ENCODE measurements around the gene BORA. TPM values are rescaled to one million over a fixed set of nuclear protein-coding genes. Genes with fewer than 3 reads are reported as not detected.
A peak's percentile ranks its signal among the peaks of the same experiment; 100 is the strongest.

Gene BORA
- total RNA-seq: 1 to 10 TPM; 1.3 to 1.9 TPM

DNA sequence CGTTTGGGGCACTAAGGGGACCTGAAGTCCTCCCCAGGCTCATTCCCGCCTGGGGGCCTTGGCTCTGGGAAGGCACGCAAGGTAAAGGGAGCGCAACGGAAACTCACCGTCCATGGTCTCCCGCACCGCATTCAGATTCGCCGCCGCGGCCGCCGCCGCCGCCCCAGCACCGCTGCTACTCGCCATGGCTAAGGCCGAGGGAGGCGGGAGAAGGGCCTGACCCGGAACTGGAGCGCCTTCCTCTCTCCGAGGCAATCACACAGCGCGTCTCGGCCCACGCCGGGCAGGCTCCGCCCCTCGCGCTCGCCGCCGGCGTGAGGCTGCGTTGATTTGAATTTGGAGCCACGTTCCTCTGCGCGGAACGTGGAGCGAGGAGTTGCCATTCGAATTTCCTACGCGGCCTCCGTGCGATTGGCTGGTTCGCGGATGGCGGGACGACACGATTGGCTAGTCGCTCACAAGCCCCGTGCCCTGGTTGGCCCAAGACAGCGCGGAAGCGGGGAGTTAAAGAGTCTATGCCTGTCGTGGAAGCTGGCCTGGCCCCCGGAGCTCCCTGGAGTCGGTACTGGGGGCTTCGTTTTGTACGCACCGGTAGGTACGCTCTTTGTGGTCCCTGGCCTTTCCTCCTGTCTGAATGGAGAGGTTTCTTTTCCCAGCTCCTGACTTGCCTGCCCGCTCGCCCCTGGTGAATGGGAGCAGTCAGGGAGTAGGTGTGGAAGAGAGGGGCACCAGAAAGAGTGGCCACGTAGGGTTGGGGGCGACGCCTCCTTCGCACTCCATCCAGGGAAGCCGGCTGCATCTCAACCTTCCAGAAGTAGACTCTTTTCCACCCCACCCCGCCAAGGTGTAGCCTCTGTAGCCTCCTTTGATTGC, at the start of gene BORA, which contains the start of gene MZT1:
Gene BORA, plus strand, starts transcription at position 507 of the 873 bp plus-strand sequence. CDS start 1,018 bp downstream, outside the sequence.
Gene MZT1, minus strand, starts transcription at position 213 of the 873 bp plus-strand sequence. Its CDS starts 27 bp downstream, at position 186.
- Histone ChIP-seq H3K9me3 (no peaks in the 10 kb centered on the region), H3K36me3 (no peaks in the 10 kb centered on the region), H3K4me1 (peaks cover 0 to 14% of the 10 kb centered on the region in 2 donors), H3K27ac (peak within 1 kb of the TSS; percentile 23 to 72), H3K4me3 (peak within 1 kb of the TSS; percentile 62 to 96), H3K27me3 (no peaks in the 10 kb centered on the region)
- TF ChIP-seq, protein P1, sequence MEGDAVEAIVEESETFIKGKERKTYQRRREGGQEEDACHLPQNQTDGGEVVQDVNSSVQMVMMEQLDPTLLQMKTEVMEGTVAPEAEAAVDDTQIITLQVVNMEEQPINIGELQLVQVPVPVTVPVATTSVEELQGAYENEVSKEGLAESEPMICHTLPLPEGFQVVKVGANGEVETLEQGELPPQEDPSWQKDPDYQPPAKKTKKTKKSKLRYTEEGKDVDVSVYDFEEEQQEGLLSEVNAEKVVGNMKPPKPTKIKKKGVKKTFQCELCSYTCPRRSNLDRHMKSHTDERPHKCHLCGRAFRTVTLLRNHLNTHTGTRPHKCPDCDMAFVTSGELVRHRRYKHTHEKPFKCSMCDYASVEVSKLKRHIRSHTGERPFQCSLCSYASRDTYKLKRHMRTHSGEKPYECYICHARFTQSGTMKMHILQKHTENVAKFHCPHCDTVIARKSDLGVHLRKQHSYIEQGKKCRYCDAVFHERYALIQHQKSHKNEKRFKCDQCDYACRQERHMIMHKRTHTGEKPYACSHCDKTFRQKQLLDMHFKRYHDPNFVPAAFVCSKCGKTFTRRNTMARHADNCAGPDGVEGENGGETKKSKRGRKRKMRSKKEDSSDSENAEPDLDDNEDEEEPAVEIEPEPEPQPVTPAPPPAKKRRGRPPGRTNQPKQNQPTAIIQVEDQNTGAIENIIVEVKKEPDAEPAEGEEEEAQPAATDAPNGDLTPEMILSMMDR (IDR thresholded peaks at IDR 0.05): no peak
- peak; percentile 96 for DNase-seq (ENCODE audit: low spot score)

DNA sequence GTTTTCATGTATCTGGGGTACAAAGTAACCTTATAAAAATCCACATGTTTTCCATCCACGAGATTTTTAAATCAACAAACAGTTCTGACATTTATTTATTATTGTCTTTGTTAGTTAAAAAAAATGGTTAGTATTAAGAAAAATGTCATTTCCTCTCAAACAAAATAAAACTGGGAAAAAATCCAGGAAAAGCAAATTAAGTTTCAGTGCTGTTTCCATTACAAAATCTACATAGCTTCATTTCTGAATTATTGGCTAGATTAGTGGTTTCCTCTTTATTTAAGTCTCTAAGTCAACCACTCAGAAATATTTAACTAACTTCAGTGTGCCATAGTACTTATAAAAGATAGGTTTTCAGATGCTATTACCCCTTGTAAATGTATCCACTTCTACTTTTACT, 49.4 kb upstream of the BORA start:
- H3K9me3 ChIP-seq: no peaks in the 10 kb centered on the region
- no peak overlapping the region for H3K4me3 ChIP-seq
- H3K36me3 ChIP-seq: no peaks in the 10 kb centered on the region
- DNase-seq (ENCODE audit: low spot score): no peak
- TF ChIP-seq, protein P1 (IDR thresholded peaks at IDR 0.05): no peak
- no peaks in the 10 kb centered on the region for H3K27me3 ChIP-seq
- no peaks in the 10 kb centered on the region for H3K4me1 ChIP-seq
- H3K27ac ChIP-seq: no peak overlapping the region

DNA sequence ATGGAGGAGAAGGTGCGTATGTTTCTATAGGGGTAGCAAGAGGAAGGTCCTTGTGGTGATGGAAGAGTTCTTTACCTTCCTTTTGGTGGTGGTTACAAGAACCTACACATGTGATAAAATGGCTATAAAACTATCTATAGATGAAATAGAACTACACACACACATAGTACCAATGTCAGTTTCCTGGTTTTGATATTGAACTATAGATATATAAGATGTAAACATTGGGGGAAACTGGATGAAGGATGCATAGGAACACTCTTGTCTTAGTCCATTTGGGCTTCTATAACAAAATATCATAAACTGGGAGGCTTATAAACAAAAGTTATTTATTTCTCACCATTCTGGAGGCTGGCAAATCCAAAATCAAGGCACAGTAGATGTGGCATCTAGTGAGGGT, 47.4 kb upstream of the BORA start:
- H3K4me1 ChIP-seq: no peaks in the 10 kb centered on the region
- TF ChIP-seq, protein P1 (IDR thresholded peaks at IDR 0.05): no peak
- H3K36me3 ChIP-seq: no peaks in the 10 kb centered on the region
- H3K27me3 ChIP-seq: no peaks in the 10 kb centered on the region
- H3K4me3 ChIP-seq: no peak overlapping the region
- no peak for DNase-seq (ENCODE audit: low spot score)
- no peaks in the 10 kb centered on the region for H3K9me3 ChIP-seq
- no peak overlapping the region for H3K27ac ChIP-seq

DNA sequence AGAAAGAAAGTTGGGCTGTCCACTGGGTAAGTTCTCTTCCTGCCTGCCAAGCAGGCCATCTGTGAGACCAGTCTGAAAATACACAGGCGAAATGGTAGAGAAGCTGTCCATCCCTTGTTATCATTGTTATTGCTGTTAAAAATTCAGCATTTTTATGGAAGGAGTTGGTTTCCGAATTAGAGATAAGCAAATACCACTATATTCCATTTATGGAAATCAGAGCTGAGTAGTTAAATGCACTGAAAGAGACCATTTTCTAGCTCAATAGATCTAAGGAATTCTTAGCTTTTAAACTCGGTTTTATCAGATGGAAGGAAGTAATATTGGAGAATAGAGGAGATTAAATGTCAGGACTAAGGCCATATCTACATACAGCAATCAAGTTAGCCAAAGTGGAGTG, 41.0 kb upstream of the BORA start:
- no peaks in the 10 kb centered on the region for H3K27me3 ChIP-seq
- H3K4me1 ChIP-seq: no peaks in the 10 kb centered on the region
- no peaks in the 10 kb centered on the region for H3K9me3 ChIP-seq
- TF ChIP-seq, protein P1 (IDR thresholded peaks at IDR 0.05): no peak
- H3K36me3 ChIP-seq: no peaks in the 10 kb centered on the region
- no peak overlapping the region for H3K27ac ChIP-seq
- H3K4me3 ChIP-seq: no peak overlapping the region
- DNase-seq (ENCODE audit: low spot score): no peak

DNA sequence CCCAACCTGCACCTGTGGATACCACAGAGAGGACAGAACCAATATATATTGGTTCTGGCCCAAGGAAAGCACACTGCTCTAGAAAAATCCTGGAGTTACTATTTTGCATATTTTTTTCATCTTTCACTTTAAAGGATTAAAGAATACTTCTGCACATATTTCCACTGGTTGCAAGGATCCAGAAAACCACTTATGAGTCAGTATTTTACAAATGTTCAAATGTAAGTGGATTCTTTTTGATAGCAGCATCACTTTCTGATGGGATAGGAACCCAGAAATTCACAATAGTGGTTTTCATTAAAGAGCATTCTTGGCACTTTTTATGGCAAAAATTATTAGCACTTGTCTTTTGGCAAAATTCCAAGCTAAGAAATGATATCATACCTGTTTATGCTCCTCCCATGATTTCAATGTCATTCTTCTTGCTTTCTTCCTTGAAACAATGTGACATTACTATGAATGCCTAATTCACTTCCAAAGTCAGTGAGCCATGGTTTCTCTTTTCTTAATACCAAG, 38.5 kb upstream of the BORA start:
- Histone ChIP-seq H3K27ac (no peak overlapping the region), H3K27me3 (no peaks in the 10 kb centered on the region), H3K9me3 (no peaks in the 10 kb centered on the region), H3K36me3 (no peaks in the 10 kb centered on the region), H3K4me1 (no peaks in the 10 kb centered on the region), H3K4me3 (no peak overlapping the region)
- no peak for DNase-seq (ENCODE audit: low spot score)
- TF ChIP-seq, protein P1 (IDR thresholded peaks at IDR 0.05): no peak
